DND-41 (cell line): ENCODE data around the gene FAM241B.

ENCODE experiments used
- ATAC-seq: fragments of 200-7000 bp; cut with Tn5 transposase; 3 replicates; pipeline ENCODE4 v1.9.1; 2021; ENCODE audit warnings: low read depth; ENCODE audit not compliant: insufficient read depth
- DNase-seq: peaks from one replicate; pipeline ENCODE4 v3.0.0-alpha.2; 2020
- H2AFZ ChIP-seq: 2 replicates; pipeline ENCODE4 v1.6.0; 2012; ENCODE audit warnings: low read depth, low read length
- H3K27ac ChIP-seq: 2 replicates; pipeline ENCODE4 v1.5.1; 2012; ENCODE audit warnings: low read length, inconsistent platforms
- H3K27me3 ChIP-seq: fragments of 200-600 bp; sonication (generic); 2 replicates; pipeline ENCODE4 v1.6.0; 2012; ENCODE audit warnings: low read length, mild to moderate bottlenecking, inconsistent platforms; ENCODE audit not compliant: insufficient read depth, poor library complexity
- H3K36me3 ChIP-seq: 2 replicates; pipeline ENCODE4 v1.5.1; 2012; ENCODE audit warnings: low read length, inconsistent platforms; ENCODE audit not compliant: insufficient read depth
- H3K4me1 ChIP-seq: 2 replicates; pipeline ENCODE4 v1.5.1; 2012; ENCODE audit warnings: mild to moderate bottlenecking, low read length; ENCODE audit not compliant: insufficient read depth
- H3K4me2 ChIP-seq: 2 replicates; pipeline ENCODE4 v1.6.0; 2012; ENCODE audit warnings: mild to moderate bottlenecking, moderate library complexity, low read length, inconsistent platforms; ENCODE audit not compliant: insufficient read depth
- H3K4me3 ChIP-seq, 2 experiments: fragments of 200-600 bp in 1 of 2; shearing (Covaris generic) in 1 of 2; 2 replicates each; pipeline ENCODE4 v1.5.1; 2012 to 2016; ENCODE audit warnings: inconsistent platforms in 2 of 2, low read length in 2 of 2, mild to moderate bottlenecking in 2 of 2, low read depth in 1 of 2, moderate library complexity in 1 of 2
- H3K79me2 ChIP-seq: 2 replicates; pipeline ENCODE4 v1.6.0; 2012; ENCODE audit warnings: low read length, inconsistent platforms; ENCODE audit not compliant: insufficient read depth
- H3K9ac ChIP-seq: 2 replicates; pipeline ENCODE4 v1.6.0; 2012; ENCODE audit warnings: low read depth, mild to moderate bottlenecking, inconsistent platforms, low read length, moderate library complexity
- H3K9me3 ChIP-seq: 2 replicates; pipeline ENCODE4 v1.5.1; 2012; ENCODE audit warnings: low read length, moderate library complexity, mild to moderate bottlenecking, inconsistent platforms; ENCODE audit not compliant: insufficient read depth, severe bottlenecking
- H4K20me1 ChIP-seq: 2 replicates; pipeline ENCODE4 v1.6.0; 2012; ENCODE audit warnings: low read length; ENCODE audit not compliant: insufficient read depth
- EZH2 ChIP-seq: IDR thresholded peaks from 3 replicates; pipeline ENCODE4 v1.6.1; 2012; ENCODE audit warnings: borderline replicate concordance, low read depth, mild to moderate bottlenecking, moderate library complexity, low read length, inconsistent platforms; ENCODE audit not compliant: severe bottlenecking
- TF ChIP-seq, protein P1 (sequence below): IDR thresholded peaks from 2 replicates; pipeline ENCODE4 v1.5.1; 2012; ENCODE audit warnings: borderline replicate concordance, low read length, moderate library complexity, mild to moderate bottlenecking; ENCODE audit not compliant: poor library complexity, severe bottlenecking; ENCODE audit errors: extremely low read depth

Gene FAM241B

DNA sequence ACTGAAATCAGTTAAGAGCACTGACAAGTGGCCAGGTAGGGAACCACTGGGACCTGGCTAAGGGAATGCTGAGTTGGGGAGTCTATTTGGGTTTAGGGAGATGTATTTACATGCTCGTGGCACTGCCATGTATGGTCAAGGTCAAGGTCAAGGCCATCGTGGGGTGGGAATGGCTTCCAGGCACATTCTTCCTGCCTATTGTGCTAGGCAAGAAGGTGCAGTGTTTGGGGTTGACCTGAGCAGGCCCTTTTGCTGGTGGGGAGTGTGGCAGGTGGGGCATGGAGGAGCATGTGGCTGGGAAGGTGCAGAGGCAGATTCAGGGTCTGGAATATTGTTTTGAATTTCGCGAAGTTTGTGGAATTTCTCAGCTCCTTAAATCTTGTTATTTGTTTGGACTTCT lies 17.8 kb downstream of the FAM241B start:
- no peak overlapping the region for H3K4me2 ChIP-seq
- no peaks in the 10 kb centered on the region for H3K36me3 ChIP-seq
- TF ChIP-seq, protein P1, sequence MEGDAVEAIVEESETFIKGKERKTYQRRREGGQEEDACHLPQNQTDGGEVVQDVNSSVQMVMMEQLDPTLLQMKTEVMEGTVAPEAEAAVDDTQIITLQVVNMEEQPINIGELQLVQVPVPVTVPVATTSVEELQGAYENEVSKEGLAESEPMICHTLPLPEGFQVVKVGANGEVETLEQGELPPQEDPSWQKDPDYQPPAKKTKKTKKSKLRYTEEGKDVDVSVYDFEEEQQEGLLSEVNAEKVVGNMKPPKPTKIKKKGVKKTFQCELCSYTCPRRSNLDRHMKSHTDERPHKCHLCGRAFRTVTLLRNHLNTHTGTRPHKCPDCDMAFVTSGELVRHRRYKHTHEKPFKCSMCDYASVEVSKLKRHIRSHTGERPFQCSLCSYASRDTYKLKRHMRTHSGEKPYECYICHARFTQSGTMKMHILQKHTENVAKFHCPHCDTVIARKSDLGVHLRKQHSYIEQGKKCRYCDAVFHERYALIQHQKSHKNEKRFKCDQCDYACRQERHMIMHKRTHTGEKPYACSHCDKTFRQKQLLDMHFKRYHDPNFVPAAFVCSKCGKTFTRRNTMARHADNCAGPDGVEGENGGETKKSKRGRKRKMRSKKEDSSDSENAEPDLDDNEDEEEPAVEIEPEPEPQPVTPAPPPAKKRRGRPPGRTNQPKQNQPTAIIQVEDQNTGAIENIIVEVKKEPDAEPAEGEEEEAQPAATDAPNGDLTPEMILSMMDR = no peak
- TF ChIP-seq EZH2 = no peak
- H2AFZ ChIP-seq = no peak overlapping the region
- H3K27ac ChIP-seq = no peak overlapping the region
- ATAC-seq = no peak
- no peaks in the 10 kb centered on the region for H4K20me1 ChIP-seq
- DNase-seq = no peak
- no peaks in the 10 kb centered on the region for H3K27me3 ChIP-seq
- H3K79me2 ChIP-seq = no peaks in the 10 kb centered on the region
- no peaks in the 10 kb centered on the region for H3K4me1 ChIP-seq
- no peak overlapping the region for H3K9ac ChIP-seq
- H3K4me3 ChIP-seq = no peak overlapping the region
- peaks cover 2% of the 10 kb centered on the region for H3K9me3 ChIP-seq

DNA sequence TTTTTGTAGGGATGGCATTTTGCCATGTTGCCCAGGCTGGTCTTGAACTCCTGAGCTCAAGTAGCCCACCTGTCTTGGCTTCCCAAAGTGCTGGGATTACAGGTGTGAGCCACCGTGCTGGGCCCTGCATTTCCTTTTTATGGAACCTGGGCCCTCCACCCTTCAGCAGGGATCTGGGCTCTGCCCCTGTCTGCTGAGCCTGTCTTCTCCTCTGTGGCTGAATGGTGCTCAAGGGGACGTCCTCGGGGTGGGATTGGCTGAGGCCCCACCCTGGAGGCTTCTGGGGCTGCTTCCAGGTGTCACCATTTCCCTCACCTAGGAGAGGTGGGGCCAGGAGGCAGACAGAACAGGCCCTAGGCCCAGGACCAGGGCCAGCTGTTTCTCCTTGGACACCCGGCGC lies 18.4 kb downstream of the FAM241B start:
- H2AFZ ChIP-seq = no peak overlapping the region
- no peaks in the 10 kb centered on the region for H3K36me3 ChIP-seq
- no peaks in the 10 kb centered on the region for H3K79me2 ChIP-seq
- no peak for ATAC-seq
- no peak overlapping the region for H3K27ac ChIP-seq
- peaks cover 5% of the 10 kb centered on the region for H3K9me3 ChIP-seq
- no peaks in the 10 kb centered on the region for H3K4me1 ChIP-seq
- no peak for DNase-seq
- H3K9ac ChIP-seq = no peak overlapping the region
- TF ChIP-seq EZH2 = no peak
- TF ChIP-seq, protein P1 = no peak
- H4K20me1 ChIP-seq = no peaks in the 10 kb centered on the region
- H3K27me3 ChIP-seq = no peaks in the 10 kb centered on the region
- H3K4me3 ChIP-seq = no peak overlapping the region
- H3K4me2 ChIP-seq = no peak overlapping the region

- ATAC-seq (no peak), DNase-seq (no peak)
- H3K4me1 ChIP-seq = no peaks in the 10 kb centered on the region
- H3K27me3 ChIP-seq = no peaks in the 10 kb centered on the region
- H3K4me3 ChIP-seq = no peak overlapping the region
- H2AFZ ChIP-seq = no peak overlapping the region
- peaks cover 5% of the 10 kb centered on the region for H3K9me3 ChIP-seq
- no peak overlapping the region for H3K27ac ChIP-seq
- no peak for TF ChIP-seq EZH2
- no peak overlapping the region for H3K4me2 ChIP-seq
- H3K79me2 ChIP-seq = no peaks in the 10 kb centered on the region
- no peaks in the 10 kb centered on the region for H4K20me1 ChIP-seq
- H3K9ac ChIP-seq = no peak overlapping the region
- no peaks in the 10 kb centered on the region for H3K36me3 ChIP-seq
Measured at GRCh38 chr10:69649786-69650550, 19.9 kb downstream of the FAM241B start.

GRCh38 chr10:69650589-69651261 lies 20.7 kb downstream of the FAM241B start:
- peak; percentile 62; the same call in 2 of the 3 replicates for ATAC-seq
- DNase-seq = peak; percentile 37
- no peak overlapping the region for H3K9ac ChIP-seq
- H3K79me2 ChIP-seq = no peaks in the 10 kb centered on the region
- TF ChIP-seq, protein P1 = no peak
- no peak for TF ChIP-seq EZH2
- H3K4me1 ChIP-seq = no peaks in the 10 kb centered on the region
- no peaks in the 10 kb centered on the region for H3K27me3 ChIP-seq
- H3K27ac ChIP-seq = no peak overlapping the region
- no peak overlapping the region for H3K4me2 ChIP-seq
- H3K4me3 ChIP-seq = no peak overlapping the region
- no peaks in the 10 kb centered on the region for H4K20me1 ChIP-seq
- H3K9me3 ChIP-seq = peaks cover 5% of the 10 kb centered on the region
- H2AFZ ChIP-seq = no peak overlapping the region
- H3K36me3 ChIP-seq = no peaks in the 10 kb centered on the region
